HepG2 (cell line): Measurements from ENCODE around the gene DDX20. TPM values are rescaled to one million over a fixed set of nuclear protein-coding genes. Genes with fewer than 3 reads are reported as not detected.

Experiments
- ATAC-seq: fragments of 200-7000 bp; cut with Tn5 transposase; 3 replicates; pipeline ENCODE4 v1.9.1; 2020; ENCODE audit warnings: mild to moderate bottlenecking, moderate library complexity
- BruUV-seq: library from RNA; stranded (reverse); fragments of 400-500 nt; replicated peaks from 2 replicates; lab custom pipeline; 2021; lab: Mats Ljungman, UMichigan
- CTCF ChIA-PET: fragments of 300-600 bp; formaldehyde crosslinking; extraction: SDS; loops from one replicate; lab custom pipeline; 2021; ENCODE audit warnings: low total read pairs, inconsistent platforms, low intra/inter-chr PET ratio; lab: Yijun Ruan, JAX
- POLR2A ChIA-PET: fragments of 350-600 bp; sonication (Branson Sonifier 250); formaldehyde crosslinking; loops from one replicate; lab custom pipeline; 2020; ENCODE audit warnings: antibody characterized with exemption, inconsistent platforms; lab: Yijun Ruan, JAX
- DNase-seq: peaks from one replicate; pipeline ENCODE4 v3.0.0-alpha.2; 2015; ENCODE audit warnings: low spot score
- FAIRE-seq: peaks from 3 replicates; lab custom pipeline; 2011; peaks lifted over from hg19 to GRCh38; lab: Jason Lieb, UNC
- H2AFZ ChIP-seq: one replicate; pipeline ENCODE4 v1.6.1; 2011; ENCODE audit warnings: low read length, inconsistent platforms
- H3K27ac ChIP-seq: fragments of 300-600 bp; 3 replicates; pipeline ENCODE4 v1.8.0; 2011; ENCODE audit warnings: mixed run types, mild to moderate bottlenecking, mixed read lengths, low read length, inconsistent platforms; ENCODE audit not compliant: insufficient read depth; ENCODE audit errors: extremely low read length
- H3K27me3 ChIP-seq, 2 experiments: fragments of 200-600 bp in 1 of 2; 2 replicates in 1 of 2; 3 replicates in 1 of 2; pipeline versions ENCODE4 v1.6.0 to v1.8.0; 2011; ENCODE audit warnings: low read length in 2 of 2, mild to moderate bottlenecking in 2 of 2, moderate library complexity in 2 of 2, inconsistent platforms in 1 of 2; ENCODE audit not compliant: insufficient read depth in 2 of 2, control insufficient read depth in 1 of 2
- H3K36me3 ChIP-seq, 2 experiments: fragments of 200-600 bp in 1 of 2; replicated peaks in 1 of 2; 2 replicates in 1 of 2; 3 replicates in 1 of 2; pipeline versions ENCODE4 v1.5.1 to v1.8.0; 2011; ENCODE audit warnings: low read length in 2 of 2, inconsistent platforms in 1 of 2; ENCODE audit not compliant: insufficient read depth in 2 of 2, control insufficient read depth in 1 of 2
- H3K4me1 ChIP-seq: 2 replicates; pipeline ENCODE4 v1.5.1; 2012; ENCODE audit warnings: low read length, inconsistent platforms; ENCODE audit not compliant: insufficient read depth
- H3K4me2 ChIP-seq: 2 replicates; pipeline ENCODE4 v1.6.0; 2011; ENCODE audit warnings: low read depth, low read length, inconsistent platforms
- H3K4me3 ChIP-seq, 3 experiments: fragments of 200-600 bp in 1 of 3; sonication (generic), shearing (Covaris generic) in 1 of 3; replicated peaks in 1 of 3; 2 replicates each; pipeline ENCODE4 v1.5.1; 2011 to 2016; ENCODE audit warnings: low read length in 3 of 3, inconsistent platforms in 2 of 3, low read depth in 2 of 3, mild to moderate bottlenecking in 2 of 3, control low read depth in 1 of 3, mixed read lengths in 1 of 3; ENCODE audit not compliant: insufficient read depth in 1 of 3
- H3K79me2 ChIP-seq: one replicate; pipeline ENCODE4 v1.6.1; 2011; ENCODE audit warnings: low read length, inconsistent platforms; ENCODE audit not compliant: insufficient read depth
- H3K9ac ChIP-seq: 2 replicates; pipeline ENCODE4 v1.6.0; 2011; ENCODE audit warnings: mild to moderate bottlenecking, low read depth, low read length, inconsistent platforms; ENCODE audit not compliant: insufficient read depth
- H3K9me3 ChIP-seq: 2 replicates; pipeline ENCODE4 v1.5.1; 2012; ENCODE audit warnings: mild to moderate bottlenecking, low read length
- H4K20me1 ChIP-seq: 2 replicates; pipeline ENCODE4 v1.6.0; 2011; ENCODE audit warnings: inconsistent platforms, mild to moderate bottlenecking, low read length, moderate library complexity; ENCODE audit not compliant: insufficient read depth
- ETV5 ChIP-seq: IDR thresholded peaks from 2 replicates; pipeline ENCODE4 v1.6.1; 2018; ENCODE audit warnings: missing biosample characterization, missing genetic modification reagents, inconsistent platforms, borderline replicate concordance
- ETV6 ChIP-seq: sonication (generic); formaldehyde crosslinking; conservative IDR thresholded peaks from 2 replicates; pipeline ENCODE4 v1.4.0; 2020; ENCODE audit warnings: missing genetic modification reagents
- FOXP1 ChIP-seq, 2 experiments: fragments of 450-650 bp in 1 of 2; IDR thresholded peaks; 2 replicates each; pipeline ENCODE4 v1.6.1; 2017 to 2018; ENCODE audit warnings: antibody characterized with exemption in 1 of 2
- PHF21A ChIP-seq: sonication (generic); formaldehyde crosslinking; IDR thresholded peaks from 2 replicates; pipeline ENCODE4 v1.5.0; 2020; ENCODE audit warnings: mild to moderate bottlenecking, missing genetic modification reagents
- PLRG1 ChIP-seq: fragments of 450-650 bp; conservative IDR thresholded peaks from 2 replicates; pipeline ENCODE4 v1.6.1; 2016
- RAD51 ChIP-seq: fragments of 450-650 bp; IDR thresholded peaks from 2 replicates; pipeline ENCODE4 v1.6.1; 2016; ENCODE audit warnings: borderline replicate concordance
- ZNF7 ChIP-seq: IDR thresholded peaks from 2 replicates; pipeline ENCODE4 v1.6.1; 2016; ENCODE audit warnings: missing biosample characterization, missing genetic modification reagents
- ZNF883 ChIP-seq: sonication (generic); formaldehyde crosslinking; IDR thresholded peaks from 2 replicates; pipeline ENCODE4 v1.5.1; 2020; ENCODE audit warnings: mild to moderate bottlenecking, missing genetic modification reagents; ENCODE audit errors: not compliant biosample characterization
- WGBS: methylation state at CpG from one replicate; pipeline ENCODE4 v1.1.6; 2017; ENCODE audit warnings: low lambda C conversion rate; 5-methylcytosine and 5-hydroxymethylcytosine counted together
- in situ Hi-C: cut with HindIII; loops from 2 replicates; pipeline ENCODE4 v1.10.0; 2017; ENCODE audit warnings: low pct_unique_long_range_greater_than_20kb; ENCODE audit not compliant: extremely low pct_ligation_motif_present
- intact Hi-C: fragments of 100-400 bp; cut with micrococcal nuclease; formaldehyde crosslinking; loops from one replicate; pipeline ENCODE4 v1.10.0; 2022; ENCODE audit not compliant: unreplicated experiment
- polyA plus RNA-seq, 8 experiments: library from polyadenylated mRNA; depleted of rRNA in 3 of 8; stranded (reverse) in 7 of 8; unstranded in 1 of 8; fragments of >200 nt; fragmentation: Illumina TruSeq in 4 of 8; extraction: Trizol in 4 of 8; gene quantifications; 2 replicates each; pipeline versions ENCODE4 v1.2.1 to v1.2.3, GENCODE V29; 2011 to 2016; ENCODE audit warnings: low read depth in 4 of 8, missing spikeins in 1 of 8, mixed read lengths in 1 of 8; ENCODE audit not compliant: insufficient read depth in 1 of 8
- total RNA-seq, 5 experiments: library from RNA; depleted of rRNA; stranded (reverse); fragments of >200 nt; fragmentation: Illumina TruSeq; extraction: Trizol; gene quantifications; 2 replicates each; pipeline ENCODE4 v1.2.3, GENCODE V29; 2016; ENCODE audit warnings: low read depth in 1 of 5
- TF ChIP-seq, protein P1 (sequence below): sonication (generic); formaldehyde crosslinking; IDR thresholded peaks from 2 replicates; pipeline ENCODE4 v1.5.0; 2020; ENCODE audit warnings: mild to moderate bottlenecking, missing genetic modification reagents
- TF ChIP-seq, protein P2 (sequence below): sonication (generic); formaldehyde crosslinking; IDR thresholded peaks from 2 replicates; pipeline ENCODE4 v1.5.1; 2020; ENCODE audit warnings: missing genetic modification reagents, mild to moderate bottlenecking, borderline replicate concordance

The DDX20 gene
- total and polyA plus RNA-seq, 2 of the 13 experiments (the other 11 are each of a cell fraction or from before 2014, with no cell fraction given) = 4.0 to 14.3 TPM

DNA sequence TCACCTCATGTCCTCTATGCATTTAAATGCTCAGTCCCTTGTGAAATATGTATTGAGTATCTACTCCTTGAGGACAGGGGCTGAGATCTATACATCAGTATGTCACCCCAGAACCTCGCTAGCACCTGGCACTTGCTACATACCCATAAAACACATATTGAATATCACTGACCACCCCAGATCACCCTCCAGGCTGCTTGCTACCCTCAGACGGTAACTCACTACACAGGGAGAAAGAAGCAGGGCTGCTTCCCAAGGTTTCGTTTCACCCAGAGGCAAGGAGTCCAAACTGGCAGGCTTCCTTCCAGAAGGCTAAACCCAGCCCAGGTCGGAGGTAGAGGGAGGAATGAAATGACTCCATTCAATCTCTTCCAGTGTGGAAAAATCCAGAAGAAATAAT, 25.0 kb upstream of the DDX20 start:
- POLR2A ChIA-PET = interaction anchor here (0.5 kb wide), 1 partner anchor 43 kb away, joined by 3 read pairs; no protein-coding TSS in a partner anchor
- intact Hi-C loops (no loop called here), in situ Hi-C loops (no loop called here)
- CTCF ChIA-PET = no interaction called here
- DNase-seq (no peak), ATAC-seq (no peak), FAIRE-seq (no peak)
- Histone ChIP-seq H3K79me2 (peaks cover 3% of the 10 kb centered on the region), H3K4me2 (no peak overlapping the region), H3K36me3 (0 out of 5 replicates have a peak, but pooled peaks cover 0 to 2% of the 10 kb centered on the region in 2 experiments), H3K27ac (no peak overlapping the region), H3K4me1 (peaks cover 64% of the 10 kb centered on the region), H4K20me1 (no peaks in the 10 kb centered on the region), H3K27me3 (no peaks in the 10 kb centered on the region), H3K9ac (no peak overlapping the region), H2AFZ (no peak overlapping the region), H3K9me3 (no peaks in the 10 kb centered on the region), H3K4me3 (no peak overlapping the region)
- BruUV-seq = no TSS peak
- no peak for TF ChIP-seq ETV6 (CRISPR knock-in tag)
- TF ChIP-seq RAD51 = no peak
- no peak for TF ChIP-seq ZNF7 (CRISPR knock-in tag)
- TF ChIP-seq FOXP1 (IDR thresholded peaks at IDR 0.05) = no peak
- no peak for TF ChIP-seq FOXP1 (CRISPR knock-in tag; IDR thresholded peaks at IDR 0.05)
- TF ChIP-seq, protein P1, sequence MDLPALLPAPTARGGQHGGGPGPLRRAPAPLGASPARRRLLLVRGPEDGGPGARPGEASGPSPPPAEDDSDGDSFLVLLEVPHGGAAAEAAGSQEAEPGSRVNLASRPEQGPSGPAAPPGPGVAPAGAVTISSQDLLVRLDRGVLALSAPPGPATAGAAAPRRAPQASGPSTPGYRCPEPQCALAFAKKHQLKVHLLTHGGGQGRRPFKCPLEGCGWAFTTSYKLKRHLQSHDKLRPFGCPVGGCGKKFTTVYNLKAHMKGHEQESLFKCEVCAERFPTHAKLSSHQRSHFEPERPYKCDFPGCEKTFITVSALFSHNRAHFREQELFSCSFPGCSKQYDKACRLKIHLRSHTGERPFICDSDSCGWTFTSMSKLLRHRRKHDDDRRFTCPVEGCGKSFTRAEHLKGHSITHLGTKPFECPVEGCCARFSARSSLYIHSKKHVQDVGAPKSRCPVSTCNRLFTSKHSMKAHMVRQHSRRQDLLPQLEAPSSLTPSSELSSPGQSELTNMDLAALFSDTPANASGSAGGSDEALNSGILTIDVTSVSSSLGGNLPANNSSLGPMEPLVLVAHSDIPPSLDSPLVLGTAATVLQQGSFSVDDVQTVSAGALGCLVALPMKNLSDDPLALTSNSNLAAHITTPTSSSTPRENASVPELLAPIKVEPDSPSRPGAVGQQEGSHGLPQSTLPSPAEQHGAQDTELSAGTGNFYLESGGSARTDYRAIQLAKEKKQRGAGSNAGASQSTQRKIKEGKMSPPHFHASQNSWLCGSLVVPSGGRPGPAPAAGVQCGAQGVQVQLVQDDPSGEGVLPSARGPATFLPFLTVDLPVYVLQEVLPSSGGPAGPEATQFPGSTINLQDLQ = no peak
- TF ChIP-seq PHF21A = no peak
- TF ChIP-seq, protein P2, sequence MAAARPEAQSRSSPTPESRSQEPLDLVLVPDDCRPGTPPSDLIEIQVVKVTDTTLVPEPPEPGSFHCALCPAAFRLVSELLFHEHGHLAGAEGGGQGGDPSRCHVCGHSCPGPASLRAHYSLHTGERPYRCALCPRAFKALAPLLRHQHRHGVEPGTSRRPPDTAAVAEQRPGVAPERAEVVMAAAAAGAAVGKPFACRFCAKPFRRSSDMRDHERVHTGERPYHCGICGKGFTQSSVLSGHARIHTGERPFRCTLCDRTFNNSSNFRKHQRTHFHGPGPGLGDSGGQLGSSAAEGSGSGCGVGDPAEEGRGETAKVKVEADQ = no peak
- no peak for TF ChIP-seq ETV5 (CRISPR knock-in tag)
- TF ChIP-seq PLRG1 = no peak
- TF ChIP-seq ZNF883 (CRISPR knock-in tag) = no peak
- WGBS = 92% methylated on average over 4 of the region's 4 CpGs
